ENCODE results near the gene GPBP1.

Gene GPBP1

DNA sequence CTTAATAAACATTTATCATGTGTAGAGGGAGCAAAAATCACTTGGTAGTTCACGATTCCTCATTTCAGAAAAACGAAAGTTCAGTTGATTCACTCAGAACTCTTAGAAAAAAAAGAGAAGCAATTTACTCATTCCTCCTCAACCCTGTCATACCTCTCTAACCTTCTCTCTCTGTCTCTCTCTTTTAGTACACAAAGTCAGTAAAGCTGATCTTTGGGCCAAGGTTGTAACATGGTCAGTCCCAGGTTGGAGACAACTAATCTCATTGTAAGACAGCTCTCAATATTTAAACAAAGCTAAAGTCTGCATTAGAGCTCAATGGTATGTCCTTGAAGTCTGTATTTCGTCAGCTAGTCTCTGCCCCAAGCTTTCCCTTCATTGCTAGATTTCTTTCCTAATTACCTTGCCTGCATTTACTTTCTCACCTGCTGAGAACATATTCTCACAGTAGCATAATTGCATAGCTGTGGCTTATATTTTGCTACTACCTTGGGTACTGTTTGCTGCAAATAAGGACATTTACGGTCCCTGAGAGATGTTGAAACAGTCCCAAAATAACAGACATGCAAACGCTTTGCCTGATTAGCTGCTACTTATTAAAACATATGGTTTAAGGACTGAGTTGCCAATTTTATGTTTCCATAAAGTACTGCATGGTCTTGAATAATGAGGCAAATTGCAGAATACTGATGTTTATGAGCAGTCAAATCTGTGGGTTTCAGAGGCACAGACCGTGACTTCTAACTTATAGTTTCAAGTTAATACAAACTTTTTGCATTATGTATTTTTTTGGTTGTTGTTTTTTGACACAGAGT is 138.3 kb downstream of the GPBP1 start:
- H3K9me3 ChIP-seq (ENCODE audit: control insufficient read depth, low read length): peaks cover 4% of the 10 kb centered on the region
- H3K9ac ChIP-seq (ENCODE audit: low read length): no peak overlapping the region
- no peak for DNase-seq (ENCODE audit: low read depth)
- H3K36me3 ChIP-seq (ENCODE audit: control insufficient read depth, insufficient read depth, low read length, severe bottlenecking): no peaks in the 10 kb centered on the region
- no peaks in the 10 kb centered on the region for H3K27me3 ChIP-seq (replicated peaks; ENCODE audit: control insufficient read depth, insufficient read depth, low read length)
- peaks cover 9% of the 10 kb centered on the region for H3K4me1 ChIP-seq (ENCODE audit: control insufficient read depth, insufficient read depth, low read length)
- no peak overlapping the region for H3K4me3 ChIP-seq (ENCODE audit: low read length)

DNA sequence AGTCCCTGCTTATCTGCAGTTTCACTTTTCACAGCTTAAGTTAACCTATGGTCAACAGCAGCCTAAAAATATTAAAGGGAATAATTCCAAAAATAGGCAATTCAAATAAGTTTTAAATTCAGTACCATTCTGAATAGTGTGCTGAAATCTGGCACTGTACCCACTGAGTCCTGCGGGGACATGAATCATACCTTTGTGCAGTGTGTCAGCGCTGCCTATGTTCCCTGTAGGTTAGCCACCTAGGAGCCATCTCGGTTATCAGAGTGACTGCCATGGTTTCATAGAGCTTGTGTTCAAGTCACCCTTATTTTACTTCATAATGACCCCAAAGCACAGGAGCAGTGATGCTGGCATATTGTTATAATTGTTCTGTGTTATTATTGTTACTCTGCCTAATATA is 139.9 kb downstream of the GPBP1 start:
- H3K9ac ChIP-seq (ENCODE audit: low read length): no peak overlapping the region
- no peaks in the 10 kb centered on the region for H3K27me3 ChIP-seq (replicated peaks; ENCODE audit: control insufficient read depth, insufficient read depth, low read length)
- H3K9me3 ChIP-seq (ENCODE audit: control insufficient read depth, low read length): no peaks in the 10 kb centered on the region
- H3K4me1 ChIP-seq (ENCODE audit: control insufficient read depth, insufficient read depth, low read length): peaks cover 13% of the 10 kb centered on the region
- no peaks in the 10 kb centered on the region for H3K36me3 ChIP-seq (ENCODE audit: control insufficient read depth, insufficient read depth, low read length, severe bottlenecking)
- no peak for DNase-seq (ENCODE audit: low read depth)
- H3K4me3 ChIP-seq (ENCODE audit: low read length): no peak overlapping the region
